ENCODE measurements around the gene EIF3I.

The EIF3I gene

DNA sequence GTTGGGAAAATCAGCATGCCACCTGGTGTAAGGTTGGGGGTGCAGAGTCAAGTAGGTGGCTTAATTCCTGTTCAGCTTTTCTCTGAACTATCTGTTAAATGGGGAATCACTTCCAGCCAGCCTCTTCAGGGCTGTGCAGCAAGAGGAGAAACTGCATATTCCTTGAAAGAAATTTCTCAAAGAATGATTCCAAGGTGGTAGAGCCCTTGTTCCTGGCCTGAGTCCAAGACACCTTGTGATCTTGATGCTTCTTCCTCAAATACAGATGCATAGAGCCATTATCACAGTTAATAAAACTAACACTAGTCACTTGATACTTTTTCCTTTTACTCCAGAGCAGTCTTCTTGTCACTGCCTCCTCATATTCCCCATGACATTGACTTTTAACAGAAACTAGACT is 37.6 kb upstream of the EIF3I start:
- H3K9me3 ChIP-seq (ENCODE audit: control insufficient read depth in 2 of 2, low read length in 2 of 2), result no peaks in the 10 kb centered on the region
- H3K27ac ChIP-seq (ENCODE audit: low read depth in 2 of 2, low read length in 2 of 2), result no peak overlapping the region
- peaks cover 14 to 22% of the 10 kb centered on the region in 2 donors for H3K4me1 ChIP-seq (ENCODE audit: control insufficient read depth in 2 of 2, insufficient read depth in 2 of 2, low read length in 2 of 2)
- peaks cover 42 to 56% of the 10 kb centered on the region in 2 donors for H3K36me3 ChIP-seq (ENCODE audit: control insufficient read depth in 2 of 2, insufficient read depth in 2 of 2, low read length in 2 of 2)
- H3K9ac ChIP-seq (ENCODE audit: low read depth in 1 of 2, low read length in 2 of 2), result no peak overlapping the region
- H3K4me3 ChIP-seq (ENCODE audit: low read length in 2 of 2), result no peak overlapping the region
- no peaks in the 10 kb centered on the region for H3K27me3 ChIP-seq (ENCODE audit: control insufficient read depth in 2 of 2, insufficient read depth in 2 of 2, low read length in 2 of 2)

DNA sequence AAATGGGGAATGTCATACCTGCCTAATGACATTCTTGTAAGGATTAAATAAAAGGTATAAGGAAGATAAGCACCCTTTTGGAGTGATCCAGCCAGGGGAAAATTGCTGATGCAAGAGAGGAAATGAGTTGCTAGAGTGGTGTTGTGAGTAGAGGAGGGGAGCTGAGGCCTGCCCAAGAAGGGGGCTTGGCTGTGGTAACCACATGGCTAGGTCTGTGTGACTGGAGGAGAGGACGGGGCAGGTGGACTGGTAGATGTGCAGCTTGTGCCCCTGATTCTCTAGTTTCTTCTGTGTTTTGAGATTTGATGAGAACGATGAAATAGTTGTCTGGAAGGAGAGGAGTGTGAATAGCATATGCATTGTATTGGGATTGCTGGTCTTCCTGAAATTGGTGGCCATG is 36.1 kb upstream of the EIF3I start:
- Histone ChIP-seq H3K27ac (ENCODE audit: low read depth in 2 of 2, low read length in 2 of 2) (no peak overlapping the region), H3K36me3 (ENCODE audit: control insufficient read depth in 2 of 2, insufficient read depth in 2 of 2, low read length in 2 of 2) (peaks cover 55 to 68% of the 10 kb centered on the region in 2 donors), H3K9me3 (ENCODE audit: control insufficient read depth in 2 of 2, low read length in 2 of 2) (no peaks in the 10 kb centered on the region), H3K9ac (ENCODE audit: low read depth in 1 of 2, low read length in 2 of 2) (no peak overlapping the region), H3K4me1 (ENCODE audit: control insufficient read depth in 2 of 2, insufficient read depth in 2 of 2, low read length in 2 of 2) (peaks cover 9 to 11% of the 10 kb centered on the region in 2 donors), H3K27me3 (ENCODE audit: control insufficient read depth in 2 of 2, insufficient read depth in 2 of 2, low read length in 2 of 2) (no peaks in the 10 kb centered on the region), H3K4me3 (ENCODE audit: low read length in 2 of 2) (no peak overlapping the region)

GRCh38 chr1:32186491-32186890 is 35.7 kb upstream of the EIF3I start:
- peaks cover 57 to 71% of the 10 kb centered on the region in 2 donors for H3K36me3 ChIP-seq (ENCODE audit: control insufficient read depth in 2 of 2, insufficient read depth in 2 of 2, low read length in 2 of 2)
- no peaks in the 10 kb centered on the region for H3K27me3 ChIP-seq (ENCODE audit: control insufficient read depth in 2 of 2, insufficient read depth in 2 of 2, low read length in 2 of 2)
- H3K4me1 ChIP-seq (ENCODE audit: control insufficient read depth in 2 of 2, insufficient read depth in 2 of 2, low read length in 2 of 2), result peaks cover 5 to 7% of the 10 kb centered on the region in 2 donors
- H3K9me3 ChIP-seq (ENCODE audit: control insufficient read depth in 2 of 2, low read length in 2 of 2), result no peaks in the 10 kb centered on the region
- H3K27ac ChIP-seq (ENCODE audit: low read depth in 2 of 2, low read length in 2 of 2), result no peak overlapping the region
- H3K4me3 ChIP-seq (ENCODE audit: low read length in 2 of 2), result no peak overlapping the region
- H3K9ac ChIP-seq (ENCODE audit: low read depth in 1 of 2, low read length in 2 of 2), result no peak overlapping the region

DNA sequence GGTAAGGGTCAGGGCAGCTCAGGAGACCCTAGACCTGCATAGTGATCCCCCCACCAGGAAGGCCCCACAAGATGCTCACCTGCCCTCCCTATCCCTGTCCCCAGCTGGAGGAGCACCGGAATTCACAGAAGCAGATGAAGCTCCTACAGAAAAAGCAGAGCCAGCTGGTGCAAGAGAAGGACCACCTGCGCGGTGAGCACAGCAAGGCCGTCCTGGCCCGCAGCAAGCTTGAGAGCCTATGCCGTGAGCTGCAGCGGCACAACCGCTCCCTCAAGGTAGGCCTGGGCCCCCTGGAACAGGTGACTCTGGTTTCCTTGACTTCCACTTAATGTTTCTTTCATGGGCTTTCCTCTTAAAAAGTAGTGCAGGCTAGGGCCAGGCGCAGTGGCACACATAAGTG is 34.4 kb upstream of the EIF3I start:
- peaks cover 0 to 3% of the 10 kb centered on the region in 2 donors for H3K4me1 ChIP-seq (ENCODE audit: control insufficient read depth in 2 of 2, insufficient read depth in 2 of 2, low read length in 2 of 2)
- H3K9ac ChIP-seq (ENCODE audit: low read depth in 1 of 2, low read length in 2 of 2), result no peak overlapping the region
- H3K4me3 ChIP-seq (ENCODE audit: low read length in 2 of 2), result no peak overlapping the region
- no peaks in the 10 kb centered on the region for H3K9me3 ChIP-seq (ENCODE audit: control insufficient read depth in 2 of 2, low read length in 2 of 2)
- no peak overlapping the region for H3K27ac ChIP-seq (ENCODE audit: low read depth in 2 of 2, low read length in 2 of 2)
- H3K27me3 ChIP-seq (ENCODE audit: control insufficient read depth in 2 of 2, insufficient read depth in 2 of 2, low read length in 2 of 2), result no peaks in the 10 kb centered on the region
- H3K36me3 ChIP-seq (ENCODE audit: control insufficient read depth in 2 of 2, insufficient read depth in 2 of 2, low read length in 2 of 2), result peaks cover 64 to 78% of the 10 kb centered on the region in 2 donors

DNA sequence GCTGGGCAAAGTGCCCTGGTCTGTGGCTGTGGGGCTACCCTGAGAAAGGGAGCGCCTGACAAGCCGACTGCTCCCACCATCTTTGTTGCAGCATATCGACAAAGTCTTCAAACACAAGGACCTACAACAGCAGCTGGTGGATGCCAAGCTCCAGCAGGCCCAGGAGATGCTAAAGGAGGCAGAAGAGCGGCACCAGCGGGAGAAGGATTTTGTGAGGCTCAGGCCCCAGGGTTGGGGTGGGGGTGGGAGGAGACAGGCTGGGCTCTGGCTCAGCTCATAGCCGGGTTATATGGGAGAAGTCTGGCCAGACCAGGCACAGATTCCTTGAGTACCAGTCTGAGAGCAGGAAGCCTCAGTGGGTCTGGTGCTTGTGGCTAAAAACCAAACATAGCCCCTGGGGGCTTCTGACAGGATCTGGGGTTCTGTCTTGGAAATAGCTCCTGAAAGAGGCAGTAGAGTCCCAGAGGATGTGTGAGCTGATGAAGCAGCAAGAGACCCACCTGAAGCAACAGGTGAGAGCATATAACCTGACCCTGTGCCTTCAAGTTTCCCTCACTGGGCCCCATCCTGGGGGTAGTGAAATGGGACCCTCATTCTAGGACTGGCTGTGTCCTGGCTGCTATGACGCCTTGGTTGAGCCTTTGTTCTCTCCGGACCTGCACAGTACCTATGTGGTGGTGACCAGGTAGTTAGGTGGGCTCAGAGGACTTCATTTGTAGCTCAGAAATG is 29.8 kb upstream of the EIF3I start:
- Histone ChIP-seq H3K27ac (ENCODE audit: low read depth in 2 of 2, low read length in 2 of 2) (no peak overlapping the region), H3K36me3 (ENCODE audit: control insufficient read depth in 2 of 2, insufficient read depth in 2 of 2, low read length in 2 of 2) (peaks cover 77 to 93% of the 10 kb centered on the region in 2 donors)

GRCh38 chr1:32194984-32195383 is 27.2 kb upstream of the EIF3I start:
- H3K4me1 ChIP-seq (ENCODE audit: control insufficient read depth in 2 of 2, insufficient read depth in 2 of 2, low read length in 2 of 2), result peaks cover 2 to 3% of the 10 kb centered on the region in 2 donors
- no peak overlapping the region for H3K27ac ChIP-seq (ENCODE audit: low read depth in 2 of 2, low read length in 2 of 2)
- H3K27me3 ChIP-seq (ENCODE audit: control insufficient read depth in 2 of 2, insufficient read depth in 2 of 2, low read length in 2 of 2), result no peaks in the 10 kb centered on the region
- H3K4me3 ChIP-seq (ENCODE audit: low read length in 2 of 2), result no peak overlapping the region
- H3K9me3 ChIP-seq (ENCODE audit: control insufficient read depth in 2 of 2, low read length in 2 of 2), result no peaks in the 10 kb centered on the region
- H3K9ac ChIP-seq (ENCODE audit: low read depth in 1 of 2, low read length in 2 of 2), result no peak overlapping the region
- H3K36me3 ChIP-seq (ENCODE audit: control insufficient read depth in 2 of 2, insufficient read depth in 2 of 2, low read length in 2 of 2), result peaks cover 58 to 74% of the 10 kb centered on the region in 2 donors

More for the DNA sequence above, 29.8 kb upstream of the EIF3I start:
- Histone ChIP-seq H3K4me3 (ENCODE audit: low read length in 2 of 2) (no peak overlapping the region), H3K9me3 (ENCODE audit: control insufficient read depth in 2 of 2, low read length in 2 of 2) (no peaks in the 10 kb centered on the region), H3K27me3 (ENCODE audit: control insufficient read depth in 2 of 2, insufficient read depth in 2 of 2, low read length in 2 of 2) (no peaks in the 10 kb centered on the region), H3K4me1 (ENCODE audit: control insufficient read depth in 2 of 2, insufficient read depth in 2 of 2, low read length in 2 of 2) (no peaks in the 10 kb centered on the region), H3K9ac (ENCODE audit: low read depth in 1 of 2, low read length in 2 of 2) (no peak overlapping the region)

DNA sequence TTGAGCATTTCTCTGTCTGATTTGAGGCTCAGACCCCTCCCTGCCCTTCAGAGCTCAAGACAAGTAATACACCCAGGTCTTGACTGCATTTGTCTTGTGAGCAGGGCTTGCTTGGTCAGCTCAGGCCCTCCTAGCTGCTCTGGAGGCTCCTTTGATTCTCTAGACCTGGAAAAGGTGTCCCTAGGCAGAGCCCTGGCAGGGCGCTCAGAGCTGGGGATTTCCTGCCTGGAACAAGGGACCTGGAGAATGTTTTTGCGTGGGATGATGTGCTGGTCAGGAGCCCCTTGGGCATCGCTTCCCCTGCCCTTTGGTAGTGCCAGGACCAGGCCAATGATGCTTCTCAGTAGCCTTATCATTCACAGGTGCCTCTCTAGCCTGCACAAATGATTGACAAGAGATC is 26.7 kb upstream of the EIF3I start:
- H3K4me3 ChIP-seq (ENCODE audit: low read length in 2 of 2), result no peak overlapping the region
- no peak overlapping the region for H3K9ac ChIP-seq (ENCODE audit: low read depth in 1 of 2, low read length in 2 of 2)
- H3K9me3 ChIP-seq (ENCODE audit: control insufficient read depth in 2 of 2, low read length in 2 of 2), result no peaks in the 10 kb centered on the region
- no peak overlapping the region for H3K27ac ChIP-seq (ENCODE audit: low read depth in 2 of 2, low read length in 2 of 2)
- H3K4me1 ChIP-seq (ENCODE audit: control insufficient read depth in 2 of 2, insufficient read depth in 2 of 2, low read length in 2 of 2), result peaks cover 4 to 6% of the 10 kb centered on the region in 2 donors
- H3K27me3 ChIP-seq (ENCODE audit: control insufficient read depth in 2 of 2, insufficient read depth in 2 of 2, low read length in 2 of 2), result no peaks in the 10 kb centered on the region
- peaks cover 53 to 69% of the 10 kb centered on the region in 2 donors for H3K36me3 ChIP-seq (ENCODE audit: control insufficient read depth in 2 of 2, insufficient read depth in 2 of 2, low read length in 2 of 2)

- H3K9ac ChIP-seq (ENCODE audit: low read depth in 1 of 2, low read length in 2 of 2), result no peak overlapping the region
Observed at GRCh38 chr1:32195972-32196823, 26.0 kb upstream of the EIF3I start.

DNA sequence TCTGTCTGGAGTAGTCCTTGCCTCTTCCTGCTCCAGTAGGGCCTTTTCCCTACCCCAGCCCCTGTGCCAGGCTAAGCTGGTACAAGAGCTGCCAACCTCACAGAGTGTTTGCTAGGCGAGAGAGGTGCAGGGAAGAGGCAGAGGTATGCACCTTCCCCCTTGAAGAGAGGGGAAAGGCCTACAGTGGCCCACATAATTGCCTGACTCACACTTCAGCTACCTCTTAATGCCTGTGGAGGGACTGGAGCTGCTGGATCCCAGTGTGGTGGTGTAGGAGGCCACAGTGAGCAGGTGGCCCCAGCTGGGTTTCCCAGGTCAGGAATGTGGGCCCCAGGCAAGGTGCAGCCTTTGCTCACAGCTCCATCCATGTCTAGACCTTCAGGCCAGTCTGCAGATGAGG is 25.1 kb upstream of the EIF3I start:
- Histone ChIP-seq H3K4me3 (ENCODE audit: low read length in 2 of 2) (no peak overlapping the region), H3K9ac (ENCODE audit: low read depth in 1 of 2, low read length in 2 of 2) (no peak overlapping the region), H3K4me1 (ENCODE audit: control insufficient read depth in 2 of 2, insufficient read depth in 2 of 2, low read length in 2 of 2) (peaks cover 12 to 14% of the 10 kb centered on the region in 2 donors), H3K9me3 (ENCODE audit: control insufficient read depth in 2 of 2, low read length in 2 of 2) (no peaks in the 10 kb centered on the region), H3K36me3 (ENCODE audit: control insufficient read depth in 2 of 2, insufficient read depth in 2 of 2, low read length in 2 of 2) (peaks cover 39 to 55% of the 10 kb centered on the region in 2 donors), H3K27me3 (ENCODE audit: control insufficient read depth in 2 of 2, insufficient read depth in 2 of 2, low read length in 2 of 2) (no peaks in the 10 kb centered on the region), H3K27ac (ENCODE audit: low read depth in 2 of 2, low read length in 2 of 2) (no peak overlapping the region)

More at GRCh38 chr1:32195972-32196823, 26.0 kb upstream of the EIF3I start:
- peaks cover 48 to 64% of the 10 kb centered on the region in 2 donors for H3K36me3 ChIP-seq (ENCODE audit: control insufficient read depth in 2 of 2, insufficient read depth in 2 of 2, low read length in 2 of 2)
- H3K27ac ChIP-seq (ENCODE audit: low read depth in 2 of 2, low read length in 2 of 2), result no peak overlapping the region
- H3K9me3 ChIP-seq (ENCODE audit: control insufficient read depth in 2 of 2, low read length in 2 of 2), result no peaks in the 10 kb centered on the region
- no peak overlapping the region for H3K4me3 ChIP-seq (ENCODE audit: low read length in 2 of 2)
- peaks cover 6 to 9% of the 10 kb centered on the region in 2 donors for H3K4me1 ChIP-seq (ENCODE audit: control insufficient read depth in 2 of 2, insufficient read depth in 2 of 2, low read length in 2 of 2)
- no peaks in the 10 kb centered on the region for H3K27me3 ChIP-seq (ENCODE audit: control insufficient read depth in 2 of 2, insufficient read depth in 2 of 2, low read length in 2 of 2)

DNA sequence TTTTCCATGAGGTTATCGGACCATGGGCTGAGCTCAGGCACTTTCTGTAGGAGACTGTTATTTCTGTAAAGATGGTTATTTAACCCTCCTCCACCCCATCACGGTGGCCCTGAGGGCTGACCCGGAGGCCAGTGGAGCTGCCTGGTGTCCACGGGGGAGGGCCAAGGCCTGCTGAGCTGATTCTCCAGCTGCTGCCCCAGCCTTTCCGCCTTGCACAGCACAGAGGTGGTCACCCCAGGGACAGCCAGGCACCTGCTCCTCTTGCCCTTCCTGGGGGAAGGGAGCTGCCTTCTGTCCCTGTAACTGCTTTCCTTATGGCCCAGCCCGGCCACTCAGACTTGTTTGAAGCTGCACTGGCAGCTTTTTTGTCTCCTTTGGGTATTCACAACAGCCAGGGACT is 24.4 kb upstream of the EIF3I start:
- H3K27ac ChIP-seq (ENCODE audit: low read depth in 2 of 2, low read length in 2 of 2), result no peak overlapping the region

More for the DNA sequence above, 24.4 kb upstream of the EIF3I start:
- Histone ChIP-seq H3K27me3 (ENCODE audit: control insufficient read depth in 2 of 2, insufficient read depth in 2 of 2, low read length in 2 of 2) (no peaks in the 10 kb centered on the region), H3K4me3 (ENCODE audit: low read length in 2 of 2) (no peak overlapping the region), H3K9me3 (ENCODE audit: control insufficient read depth in 2 of 2, low read length in 2 of 2) (no peaks in the 10 kb centered on the region), H3K4me1 (ENCODE audit: control insufficient read depth in 2 of 2, insufficient read depth in 2 of 2, low read length in 2 of 2) (peaks cover 12 to 14% of the 10 kb centered on the region in 2 donors), H3K9ac (ENCODE audit: low read depth in 1 of 2, low read length in 2 of 2) (no peak overlapping the region), H3K36me3 (ENCODE audit: control insufficient read depth in 2 of 2, insufficient read depth in 2 of 2, low read length in 2 of 2) (peaks cover 32 to 48% of the 10 kb centered on the region in 2 donors)

Data from mucosa of rectum (tissue), 2 donors.